SU-DHL-6 (cell line): ENCODE data around the gene GIGYF1.

Experiments
- CTCF ChIP-seq: fragments of 200-600 bp; sonication (generic); IDR thresholded peaks from one replicate; pipeline ENCODE4 v1.5.1; 2017; ENCODE audit warnings: antibody characterized with exemption, mild to moderate bottlenecking, low read length, moderate library complexity; ENCODE audit not compliant: insufficient read depth, poor library complexity, severe bottlenecking
- EZH2phosphoT487 ChIP-seq: fragments of 200-600 bp; sonication (generic), shearing (Covaris generic); conservative IDR thresholded peaks from 2 replicates; pipeline ENCODE4 v1.6.1; 2018; ENCODE audit warnings: mild to moderate bottlenecking, antibody characterized with exemption, low read length, moderate library complexity, mixed read lengths

DNA sequence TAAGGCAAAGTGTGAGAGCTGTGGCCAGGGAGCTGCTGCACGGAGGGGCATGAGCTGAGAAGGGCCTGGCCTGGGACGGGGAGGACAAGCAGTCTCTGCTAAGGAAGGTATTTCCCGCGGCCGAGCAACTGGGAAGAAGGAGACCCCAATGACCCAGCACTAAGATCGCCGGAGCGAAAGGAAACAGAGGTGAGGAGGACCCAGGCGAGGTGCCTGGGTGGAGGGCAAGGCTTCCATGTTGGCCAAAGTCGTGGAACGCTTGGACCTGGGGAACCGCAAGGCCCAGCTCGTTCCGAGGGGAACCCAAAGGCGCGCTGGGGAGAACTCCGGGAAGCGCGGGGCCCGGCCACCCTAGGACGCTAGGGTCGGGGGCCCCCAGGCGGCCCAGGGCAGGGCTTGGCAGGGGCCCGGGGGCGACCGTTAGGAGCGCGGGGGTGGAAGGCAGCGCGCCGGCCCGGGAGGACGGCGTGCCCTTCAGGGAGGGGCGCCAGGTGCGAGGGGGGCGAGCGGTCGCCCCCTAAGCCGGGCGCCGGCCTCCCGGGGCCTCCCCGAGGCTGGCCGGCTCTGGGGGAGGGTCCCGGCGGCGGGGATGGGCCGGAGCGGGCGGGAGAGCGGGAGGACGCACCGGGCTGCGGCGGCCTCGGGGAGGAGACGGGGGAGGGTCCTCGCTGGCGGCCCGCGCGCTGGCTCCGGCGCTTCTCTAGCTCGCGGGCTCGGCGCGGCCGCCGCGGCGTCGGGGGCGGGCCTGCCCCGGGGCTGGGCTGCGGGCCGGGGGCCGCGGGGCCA, 545 bp downstream of the GIGYF1 start:
- TF ChIP-seq CTCF = no peak
- TF ChIP-seq EZH2phosphoT487 = no peak
